AG10803 (cell line): ENCODE results near the gene IL6ST.

Experiments
- DNase-seq: peaks from one replicate; pipeline ENCODE4 v3.0.0; 2010; ENCODE audit warnings: low read depth
- H3K4me3 ChIP-seq: 2 replicates; pipeline ENCODE4 v1.5.1; 2011; ENCODE audit warnings: mild to moderate bottlenecking, low read length, control low read depth
- CTCF ChIP-seq: conservative IDR thresholded peaks from 2 replicates; pipeline ENCODE4 v1.5.1; 2011; ENCODE audit warnings: mild to moderate bottlenecking, low read length, control low read depth, inconsistent platforms

The IL6ST gene

DNA sequence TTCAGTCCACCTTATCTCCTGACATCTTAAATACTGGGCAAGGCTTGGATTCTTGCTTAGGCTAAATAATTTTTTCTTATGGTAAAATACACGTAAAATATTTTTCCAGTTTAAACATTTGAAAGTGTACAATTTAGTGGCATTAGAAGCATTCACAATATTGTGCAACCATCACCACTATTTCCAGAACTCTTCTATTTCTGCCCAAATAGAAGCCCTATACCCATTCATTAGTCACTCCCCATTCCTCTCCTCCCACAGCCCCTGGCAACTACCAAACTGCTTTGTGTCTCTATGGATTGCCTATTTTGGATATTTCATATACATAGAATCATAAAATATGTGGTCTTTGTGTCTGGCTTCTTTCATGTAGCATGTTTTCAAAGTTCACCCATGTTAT lies 86.0 kb downstream of the IL6ST start:
- DNase-seq: peak; percentile 52

DNA sequence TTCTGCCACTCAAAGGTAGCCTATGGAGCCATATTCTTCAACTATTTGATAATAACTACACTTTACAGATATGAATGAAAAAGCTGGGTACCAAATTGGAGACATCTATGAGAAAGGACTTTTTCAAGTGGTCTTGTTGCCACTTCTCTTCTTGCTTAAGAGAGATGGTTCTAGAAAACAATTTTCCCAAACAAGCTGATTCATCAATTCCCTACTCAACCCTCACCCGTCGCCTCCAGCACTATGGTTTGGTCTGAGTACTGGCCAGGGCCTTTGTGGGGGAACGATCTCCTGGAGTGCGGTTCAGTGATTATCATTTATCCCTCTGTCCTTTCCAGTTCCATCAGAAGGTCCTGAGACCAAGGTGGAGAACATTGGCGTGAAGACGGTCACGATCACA lies 86.8 kb downstream of the IL6ST start:
- H3K4me3 ChIP-seq: no peak overlapping the region
- no peak for DNase-seq
- TF ChIP-seq CTCF: no peak

More for the DNA sequence above, 86.0 kb downstream of the IL6ST start:
- TF ChIP-seq CTCF: no peak
- no peak overlapping the region for H3K4me3 ChIP-seq

- no peak for DNase-seq
- no peak for TF ChIP-seq CTCF
- H3K4me3 ChIP-seq: no peak overlapping the region
Measured at GRCh38 chr5:55905251-55905650, 89.5 kb downstream of the IL6ST start.

- no peak for TF ChIP-seq CTCF
- peak; percentile 47 for DNase-seq
- no peak overlapping the region for H3K4me3 ChIP-seq
Measured at GRCh38 chr5:55904152-55904551, 90.6 kb downstream of the IL6ST start.

DNA sequence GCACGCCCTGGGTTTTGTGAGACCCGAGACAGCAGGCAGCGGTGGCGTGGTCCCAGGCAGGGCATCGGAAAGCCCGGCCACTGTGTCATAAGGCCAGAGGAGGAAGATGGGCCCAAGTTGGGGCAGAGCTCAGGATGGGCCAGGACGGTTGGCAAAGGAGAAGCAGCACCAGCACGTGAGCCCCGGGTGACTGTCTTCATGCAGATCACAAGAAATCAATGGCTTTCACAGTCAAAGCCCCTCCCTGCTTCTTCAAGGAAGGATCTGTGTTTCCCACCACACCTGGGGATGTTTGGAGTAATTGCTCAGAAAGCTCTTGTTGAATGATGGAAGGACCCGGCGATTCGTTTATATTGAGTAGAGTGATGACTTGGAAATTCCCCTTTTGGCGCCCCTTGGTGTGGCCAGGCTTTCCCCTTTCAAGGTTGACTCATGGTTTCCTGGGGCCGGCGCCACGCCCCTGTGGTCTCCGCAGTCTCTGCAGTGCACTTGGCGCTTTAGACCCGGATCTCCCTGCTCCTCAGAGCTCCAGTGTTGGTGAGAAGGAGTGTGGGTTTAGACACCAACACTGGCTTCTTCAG lies 91.6 kb downstream of the IL6ST start:
- DNase-seq: no peak
- no peak for TF ChIP-seq CTCF
- H3K4me3 ChIP-seq: no peak overlapping the region

- no peak for TF ChIP-seq CTCF
- no peak overlapping the region for H3K4me3 ChIP-seq
- no peak for DNase-seq
Measured at GRCh38 chr5:55902696-55903095, 92.1 kb downstream of the IL6ST start.

DNA sequence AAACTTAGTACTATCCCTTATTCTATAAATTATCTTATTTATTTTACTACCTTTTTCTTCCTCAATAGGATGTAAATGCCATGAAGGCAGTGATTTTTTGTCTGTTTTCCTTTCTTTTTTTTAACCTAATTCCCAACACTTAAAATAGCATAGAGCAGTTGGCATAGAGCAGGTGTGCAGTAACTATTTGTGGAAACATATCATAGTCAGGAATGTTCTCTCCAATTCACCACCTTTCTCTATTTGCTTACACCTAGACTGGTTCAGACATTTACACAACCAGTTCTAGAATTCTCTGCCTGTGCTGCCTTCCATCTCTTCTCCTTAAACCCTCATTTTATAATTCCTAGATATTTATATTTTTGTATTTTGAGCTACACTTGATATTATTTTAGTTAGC lies 94.0 kb downstream of the IL6ST start:
- DNase-seq: no peak
- H3K4me3 ChIP-seq: no peak overlapping the region
- no peak for TF ChIP-seq CTCF
